WTC11 (cell line): ENCODE results near the gene INPP4B. TPM values are rescaled to one million over a fixed set of nuclear protein-coding genes. Genes with fewer than 3 reads are reported as not detected.

Source experiments
- ATAC-seq: fragments of 200-7000 bp; cut with Tn5 transposase; 2 replicates; pipeline ENCODE4 v1.10.0; 2021; ENCODE audit warnings: mild to moderate bottlenecking, moderate library complexity
- CTCF ChIA-PET: fragments of 300-600 bp; sonication (Branson Sonifier 250); formaldehyde crosslinking; loops from one replicate; lab custom pipeline; 2021; ENCODE audit warnings: antibody characterized with exemption; lab: Charles Lee
- POLR2A ChIA-PET: fragments of 350-600 bp; sonication (Branson Sonifier 250); formaldehyde crosslinking; loops from one replicate; lab custom pipeline; 2021; ENCODE audit warnings: antibody characterized with exemption; lab: Charles Lee
- DNase-seq: peaks from one replicate; pipeline ENCODE4 v3.0.0; 2021; ENCODE audit warnings: low spot score
- H3K27ac Mint-ChIP-seq: 2 replicates; pipeline ENCODE4 v1.8.0; 2021; ENCODE audit warnings: mixed read lengths
- H3K27me3 Mint-ChIP-seq: 2 replicates; pipeline ENCODE4 v1.8.0; 2021; ENCODE audit warnings: low read depth, mild to moderate bottlenecking, moderate library complexity, mixed read lengths
- H3K36me3 Mint-ChIP-seq: 2 replicates; pipeline ENCODE4 v1.8.0; 2021; ENCODE audit warnings: mixed read lengths
- H3K4me1 Mint-ChIP-seq: 2 replicates; pipeline ENCODE4 v1.8.0; 2022; ENCODE audit warnings: mixed read lengths
- H3K4me3 Mint-ChIP-seq: 2 replicates; pipeline ENCODE4 v1.8.0; 2021; ENCODE audit warnings: mild to moderate bottlenecking, moderate library complexity, mixed read lengths
- H3K9me3 Mint-ChIP-seq: 2 replicates; pipeline ENCODE4 v1.8.0; 2021; ENCODE audit warnings: mixed read lengths
- ATF1 ChIP-seq: sonication (generic); formaldehyde crosslinking; IDR thresholded peaks from 2 replicates; pipeline ENCODE4 v1.8.1; 2023; ENCODE audit warnings: mild to moderate bottlenecking, moderate library complexity, missing genetic modification reagents
- CDX4 ChIP-seq: fragments of 250-450 bp; sonication (Bioruptor Pico); IDR thresholded peaks from 2 replicates; pipeline ENCODE4 v1.9.0; 2021; ENCODE audit warnings: moderate library complexity, mild to moderate bottlenecking, inconsistent platforms, borderline replicate concordance
- FOXJ3 ChIP-seq: sonication (generic); formaldehyde crosslinking; IDR thresholded peaks from 2 replicates; pipeline ENCODE4 v1.9.0; 2021; ENCODE audit warnings: missing genetic modification reagents, mild to moderate bottlenecking, borderline replicate concordance
- GTF2I ChIP-seq: fragments of 250-450 bp; sonication (Bioruptor Pico); conservative IDR thresholded peaks from 2 replicates; pipeline ENCODE4 v1.4.0; 2021; ENCODE audit warnings: mild to moderate bottlenecking
- KAT7 ChIP-seq: sonication (generic); formaldehyde crosslinking; IDR thresholded peaks from 2 replicates; pipeline ENCODE4 v1.8.1; 2023; ENCODE audit warnings: missing genetic modification reagents, mild to moderate bottlenecking, borderline replicate concordance
- MLX ChIP-seq: sonication (generic); formaldehyde crosslinking; IDR thresholded peaks from 2 replicates; pipeline ENCODE4 v1.8.1; 2023; ENCODE audit warnings: mild to moderate bottlenecking, missing genetic modification reagents, moderate library complexity
- MYBL2 ChIP-seq: sonication (generic); formaldehyde crosslinking; IDR thresholded peaks from 2 replicates; pipeline ENCODE4 v1.8.1; 2023; ENCODE audit warnings: mild to moderate bottlenecking, moderate library complexity, missing genetic modification reagents
- NFATC4 ChIP-seq: fragments of 250-450 bp; sonication (Bioruptor Pico); IDR thresholded peaks from 2 replicates; pipeline ENCODE4 v1.9.0; 2021; ENCODE audit warnings: mild to moderate bottlenecking
- NFE2L1 ChIP-seq: sonication (generic); formaldehyde crosslinking; IDR thresholded peaks from 2 replicates; pipeline ENCODE4 v1.8.1; 2023; ENCODE audit warnings: missing genetic modification reagents
- NFYB ChIP-seq: sonication (generic); formaldehyde crosslinking; conservative IDR thresholded peaks from 2 replicates; pipeline ENCODE4 v1.8.0; 2022; ENCODE audit warnings: low read depth, missing genetic modification reagents
- PRDM15 ChIP-seq: sonication (generic); formaldehyde crosslinking; IDR thresholded peaks from 2 replicates; pipeline ENCODE4 v1.8.0; 2022; ENCODE audit warnings: missing genetic modification reagents
- RELA ChIP-seq: sonication (generic); formaldehyde crosslinking; IDR thresholded peaks from 2 replicates; pipeline ENCODE4 v1.8.1; 2022; ENCODE audit warnings: missing genetic modification reagents, mild to moderate bottlenecking, borderline replicate concordance
- TEAD1 ChIP-seq: sonication (generic); formaldehyde crosslinking; IDR thresholded peaks from 2 replicates; pipeline ENCODE4 v1.8.0; 2022; ENCODE audit warnings: mild to moderate bottlenecking, missing genetic modification reagents
- TP53 ChIP-seq: sonication (generic); formaldehyde crosslinking; IDR thresholded peaks from 2 replicates; pipeline ENCODE4 v1.8.1; 2023; ENCODE audit warnings: mild to moderate bottlenecking, missing genetic modification reagents
- ZNF423 ChIP-seq: fragments of 250-450 bp; sonication (Bioruptor Pico); IDR thresholded peaks from 2 replicates; pipeline ENCODE4 v2.1.2; 2022; ENCODE audit warnings: mild to moderate bottlenecking, moderate library complexity
- ZNF425 ChIP-seq: fragments of 250-450 bp; sonication (Bioruptor Pico); conservative IDR thresholded peaks from 2 replicates; pipeline ENCODE4 v1.9.0; 2021; ENCODE audit warnings: mild to moderate bottlenecking
- total RNA-seq: library from RNA; stranded (reverse); gene quantifications from 3 replicates; pipeline ENCODE4 v1.2.3, GENCODE V29; 2021
- TF ChIP-seq, protein P1 (sequence below): sonication (generic); formaldehyde crosslinking; IDR thresholded peaks from 2 replicates; pipeline ENCODE4 v1.8.1; 2023; ENCODE audit warnings: mild to moderate bottlenecking, moderate library complexity, missing genetic modification reagents
- TF ChIP-seq, protein P2 (sequence below): sonication (generic); formaldehyde crosslinking; IDR thresholded peaks from 2 replicates; pipeline ENCODE4 v1.8.1; 2022; ENCODE audit warnings: low read depth, missing genetic modification reagents, borderline replicate concordance
- TF ChIP-seq, protein P3 (sequence below): fragments of 250-450 bp; sonication (Bioruptor Pico); IDR thresholded peaks from 2 replicates; pipeline ENCODE4 v1.9.0; 2021; ENCODE audit warnings: mild to moderate bottlenecking
- TF ChIP-seq, protein P4 (sequence below): sonication (generic); formaldehyde crosslinking; IDR thresholded peaks from 2 replicates; pipeline ENCODE4 v1.8.0; 2022; ENCODE audit warnings: mild to moderate bottlenecking, missing genetic modification reagents

Gene INPP4B
- total RNA-seq, 1 experiment from 2014 or later: 0.92 TPM

DNA sequence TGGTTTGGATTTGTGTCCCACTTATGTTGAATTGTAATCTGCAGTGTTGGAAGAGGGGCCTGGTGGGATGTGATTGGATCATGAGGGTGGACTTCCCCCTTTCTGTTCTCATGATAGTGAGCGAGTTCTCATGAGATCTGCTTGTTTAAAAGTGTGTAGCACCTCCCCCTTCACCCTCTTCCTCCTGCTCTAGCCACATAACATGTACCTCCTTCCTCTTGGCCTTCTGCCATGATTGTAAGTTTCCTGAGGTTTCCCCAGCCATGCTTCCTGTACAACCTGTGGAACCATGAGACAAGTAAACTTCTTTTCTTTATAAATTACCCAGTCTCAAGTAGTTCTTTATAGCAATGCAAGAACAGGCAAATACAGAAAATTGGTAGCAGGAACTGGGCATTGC lies 138.7 kb downstream of the INPP4B start:
- Mint-ChIP-seq H3K36me3 (no peaks in the 10 kb centered on the region), H3K27me3 (peaks cover 4% of the 10 kb centered on the region)
- no peak for DNase-seq

GRCh38 chr4:142706381-142706780 lies 139.7 kb downstream of the INPP4B start:
- no peak for DNase-seq
- no peak overlapping the region for H3K4me3 Mint-ChIP-seq
- TF ChIP-seq NFATC4 (CRISPR knock-in tag) (no peak), CDX4 (CRISPR knock-in tag) (no peak), TP53 (CRISPR knock-in tag) (no peak), TEAD1 (CRISPR knock-in tag) (no peak), ZNF423 (CRISPR knock-in tag) (no peak), GTF2I (CRISPR knock-in tag) (no peak), FOXJ3 (CRISPR knock-in tag) (no peak), PRDM15 (CRISPR knock-in tag) (no peak), RELA (CRISPR knock-in tag) (no peak), MLX (no peak), MYBL2 (CRISPR knock-in tag) (no peak), ATF1 (CRISPR knock-in tag) (no peak), ZNF425 (CRISPR knock-in tag) (no peak), KAT7 (CRISPR knock-in tag) (no peak), NFYB (CRISPR knock-in tag) (no peak)
- TF ChIP-seq, protein P1, sequence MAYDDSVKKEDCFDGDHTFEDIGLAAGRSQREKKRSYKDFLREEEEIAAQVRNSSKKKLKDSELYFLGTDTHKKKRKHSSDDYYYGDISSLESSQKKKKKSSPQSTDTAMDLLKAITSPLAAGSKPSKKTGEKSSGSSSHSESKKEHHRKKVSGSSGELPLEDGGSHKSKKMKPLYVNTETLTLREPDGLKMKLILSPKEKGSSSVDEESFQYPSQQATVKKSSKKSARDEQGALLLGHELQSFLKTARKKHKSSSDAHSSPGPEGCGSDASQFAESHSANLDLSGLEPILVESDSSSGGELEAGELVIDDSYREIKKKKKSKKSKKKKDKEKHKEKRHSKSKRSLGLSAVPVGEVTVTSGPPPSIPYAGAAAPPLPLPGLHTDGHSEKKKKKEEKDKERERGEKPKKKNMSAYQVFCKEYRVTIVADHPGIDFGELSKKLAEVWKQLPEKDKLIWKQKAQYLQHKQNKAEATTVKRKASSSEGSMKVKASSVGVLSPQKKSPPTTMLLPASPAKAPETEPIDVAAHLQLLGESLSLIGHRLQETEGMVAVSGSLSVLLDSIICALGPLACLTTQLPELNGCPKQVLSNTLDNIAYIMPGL (CRISPR knock-in tag): no peak
- TF ChIP-seq, protein P2, sequence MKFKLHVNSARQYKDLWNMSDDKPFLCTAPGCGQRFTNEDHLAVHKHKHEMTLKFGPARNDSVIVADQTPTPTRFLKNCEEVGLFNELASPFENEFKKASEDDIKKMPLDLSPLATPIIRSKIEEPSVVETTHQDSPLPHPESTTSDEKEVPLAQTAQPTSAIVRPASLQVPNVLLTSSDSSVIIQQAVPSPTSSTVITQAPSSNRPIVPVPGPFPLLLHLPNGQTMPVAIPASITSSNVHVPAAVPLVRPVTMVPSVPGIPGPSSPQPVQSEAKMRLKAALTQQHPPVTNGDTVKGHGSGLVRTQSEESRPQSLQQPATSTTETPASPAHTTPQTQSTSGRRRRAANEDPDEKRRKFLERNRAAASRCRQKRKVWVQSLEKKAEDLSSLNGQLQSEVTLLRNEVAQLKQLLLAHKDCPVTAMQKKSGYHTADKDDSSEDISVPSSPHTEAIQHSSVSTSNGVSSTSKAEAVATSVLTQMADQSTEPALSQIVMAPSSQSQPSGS: no peak
- TF ChIP-seq, protein P3, sequence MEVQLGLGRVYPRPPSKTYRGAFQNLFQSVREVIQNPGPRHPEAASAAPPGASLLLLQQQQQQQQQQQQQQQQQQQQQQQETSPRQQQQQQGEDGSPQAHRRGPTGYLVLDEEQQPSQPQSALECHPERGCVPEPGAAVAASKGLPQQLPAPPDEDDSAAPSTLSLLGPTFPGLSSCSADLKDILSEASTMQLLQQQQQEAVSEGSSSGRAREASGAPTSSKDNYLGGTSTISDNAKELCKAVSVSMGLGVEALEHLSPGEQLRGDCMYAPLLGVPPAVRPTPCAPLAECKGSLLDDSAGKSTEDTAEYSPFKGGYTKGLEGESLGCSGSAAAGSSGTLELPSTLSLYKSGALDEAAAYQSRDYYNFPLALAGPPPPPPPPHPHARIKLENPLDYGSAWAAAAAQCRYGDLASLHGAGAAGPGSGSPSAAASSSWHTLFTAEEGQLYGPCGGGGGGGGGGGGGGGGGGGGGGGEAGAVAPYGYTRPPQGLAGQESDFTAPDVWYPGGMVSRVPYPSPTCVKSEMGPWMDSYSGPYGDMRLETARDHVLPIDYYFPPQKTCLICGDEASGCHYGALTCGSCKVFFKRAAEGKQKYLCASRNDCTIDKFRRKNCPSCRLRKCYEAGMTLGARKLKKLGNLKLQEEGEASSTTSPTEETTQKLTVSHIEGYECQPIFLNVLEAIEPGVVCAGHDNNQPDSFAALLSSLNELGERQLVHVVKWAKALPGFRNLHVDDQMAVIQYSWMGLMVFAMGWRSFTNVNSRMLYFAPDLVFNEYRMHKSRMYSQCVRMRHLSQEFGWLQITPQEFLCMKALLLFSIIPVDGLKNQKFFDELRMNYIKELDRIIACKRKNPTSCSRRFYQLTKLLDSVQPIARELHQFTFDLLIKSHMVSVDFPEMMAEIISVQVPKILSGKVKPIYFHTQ: no peak
- TF ChIP-seq, protein P4, sequence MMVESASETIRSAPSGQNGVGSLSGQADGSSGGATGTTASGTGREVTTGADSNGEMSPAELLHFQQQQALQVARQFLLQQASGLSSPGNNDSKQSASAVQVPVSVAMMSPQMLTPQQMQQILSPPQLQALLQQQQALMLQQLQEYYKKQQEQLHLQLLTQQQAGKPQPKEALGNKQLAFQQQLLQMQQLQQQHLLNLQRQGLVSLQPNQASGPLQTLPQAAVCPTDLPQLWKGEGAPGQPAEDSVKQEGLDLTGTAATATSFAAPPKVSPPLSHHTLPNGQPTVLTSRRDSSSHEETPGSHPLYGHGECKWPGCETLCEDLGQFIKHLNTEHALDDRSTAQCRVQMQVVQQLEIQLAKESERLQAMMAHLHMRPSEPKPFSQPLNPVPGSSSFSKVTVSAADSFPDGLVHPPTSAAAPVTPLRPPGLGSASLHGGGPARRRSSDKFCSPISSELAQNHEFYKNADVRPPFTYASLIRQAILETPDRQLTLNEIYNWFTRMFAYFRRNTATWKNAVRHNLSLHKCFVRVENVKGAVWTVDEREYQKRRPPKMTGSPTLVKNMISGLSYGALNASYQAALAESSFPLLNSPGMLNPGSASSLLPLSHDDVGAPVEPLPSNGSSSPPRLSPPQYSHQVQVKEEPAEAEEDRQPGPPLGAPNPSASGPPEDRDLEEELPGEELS: no peak
- TF ChIP-seq, all 79 proteins: peak for 0
- ChIA-PET CTCF (no interaction called here), POLR2A (no interaction called here)
- H3K27ac Mint-ChIP-seq: no peak overlapping the region
- H3K4me1 Mint-ChIP-seq: no peaks in the 10 kb centered on the region; the same call in 1 of the 2 replicates
- H3K36me3 Mint-ChIP-seq: no peaks in the 10 kb centered on the region
- peaks cover 10% of the 10 kb centered on the region for H3K27me3 Mint-ChIP-seq
- no peaks in the 10 kb centered on the region for H3K9me3 Mint-ChIP-seq
- no peak for ATAC-seq

More for the DNA sequence above, 138.7 kb downstream of the INPP4B start:
- POLR2A ChIA-PET: no interaction called here
- Mint-ChIP-seq H3K4me1 (no peaks in the 10 kb centered on the region; the same call in 1 of the 2 replicates), H3K9me3 (no peaks in the 10 kb centered on the region), H3K27ac (no peak overlapping the region), H3K4me3 (no peak overlapping the region)
- CTCF ChIA-PET: no interaction called here
- ATAC-seq: no peak
- TF ChIP-seq NFE2L1: no peak
